Stimulated activated CD8-positive, alpha-beta memory T cell treated with anti-CD3 and anti-CD28 coated beads, Interleukin-2, amount 100 ng/mL, for 1 hour (primary cell): ENCODE results near the gene CASS4.
"Not testable (repeated sequence)": the region's sequence is repeated elsewhere in the genome, so short reads cannot be mapped to it uniquely, and the experiment has no call there.

ENCODE experiments used
- DNase-seq, 2 donors: peaks; one replicate each; pipeline ENCODE4 v3.0.0-alpha.2; 2020; ENCODE audit warnings: low read depth in 2 of 2

Gene CASS4

DNA sequence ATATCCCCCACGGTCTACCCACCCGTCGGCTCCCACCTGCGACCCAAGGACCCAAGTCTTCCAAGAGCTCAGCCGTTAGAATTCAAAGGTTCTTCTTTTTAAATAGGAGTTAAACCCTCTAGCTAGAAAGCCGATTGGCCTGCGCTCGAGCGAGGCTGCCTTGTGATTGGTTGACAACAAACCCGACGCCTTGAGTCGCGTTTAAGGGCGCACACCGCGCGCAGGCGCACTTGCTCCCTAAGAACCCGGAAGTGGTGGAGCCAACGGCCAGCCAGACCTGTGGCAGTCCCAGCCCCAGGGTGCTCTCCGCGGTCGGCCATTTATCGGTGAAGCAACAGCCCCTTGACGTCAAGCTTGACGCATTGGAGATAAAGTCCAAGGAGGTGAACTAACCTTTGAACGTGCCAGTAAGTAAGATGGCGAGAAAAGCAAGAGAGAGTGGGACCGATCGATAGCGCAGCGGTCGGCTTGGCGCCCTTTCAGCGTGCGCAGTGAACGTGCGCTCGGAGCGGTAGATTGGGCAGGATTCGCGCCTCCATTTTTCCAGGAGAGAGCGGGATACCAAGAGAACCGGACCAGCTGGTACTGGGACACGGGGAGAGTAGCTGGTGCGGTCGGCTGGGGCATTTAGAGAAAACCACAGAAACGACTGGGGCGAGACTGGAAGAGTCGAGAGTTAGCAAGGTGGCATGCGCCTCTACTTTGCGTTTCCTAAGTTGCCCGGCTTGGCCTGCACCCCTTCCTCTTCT is 19.8 kb upstream of the CASS4 start, which contains the start of the genes AURKA and CSTF1:
Gene AURKA, minus strand, starts transcription at position 84 of the 749 bp plus-strand sequence. CDS start 4,018 bp downstream, outside the sequence.
Gene CSTF1, plus strand, starts transcription at position 514 of the 749 bp plus-strand sequence. CDS start 2,908 bp downstream, outside the sequence.
- DNase-seq: peak; percentile 98 to 99

DNA sequence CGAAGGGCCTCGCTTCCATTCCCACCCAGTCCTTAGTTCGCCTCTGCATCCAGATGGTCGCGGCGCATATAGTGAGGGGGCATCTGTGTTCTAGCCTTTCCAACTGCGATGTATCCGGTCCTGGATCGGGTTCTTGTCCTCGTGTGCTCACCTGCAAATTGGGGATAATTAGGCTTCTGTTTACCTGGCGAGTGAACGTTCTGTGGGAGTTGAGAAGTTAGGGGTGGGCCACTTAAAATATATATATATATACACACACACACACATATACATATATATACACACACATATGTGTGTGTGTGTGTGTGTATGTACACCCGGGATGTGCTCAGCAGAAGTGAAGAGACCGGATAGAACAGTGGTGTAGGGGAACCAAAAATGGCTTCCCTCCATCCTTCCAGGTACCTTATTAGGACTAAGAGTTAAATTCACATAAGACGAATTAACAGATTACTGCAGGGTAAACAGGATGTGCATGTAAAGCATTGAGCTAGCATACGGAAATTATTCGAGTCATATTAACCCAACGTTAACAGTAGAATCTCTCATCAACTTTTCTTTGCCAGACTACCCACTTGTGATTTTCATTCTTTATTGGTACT is 19.1 kb upstream of the CASS4 start:
- no peak for DNase-seq

GRCh38 chr20:56393653-56394052 is 18.4 kb upstream of the CASS4 start:
- no peak for DNase-seq

DNA sequence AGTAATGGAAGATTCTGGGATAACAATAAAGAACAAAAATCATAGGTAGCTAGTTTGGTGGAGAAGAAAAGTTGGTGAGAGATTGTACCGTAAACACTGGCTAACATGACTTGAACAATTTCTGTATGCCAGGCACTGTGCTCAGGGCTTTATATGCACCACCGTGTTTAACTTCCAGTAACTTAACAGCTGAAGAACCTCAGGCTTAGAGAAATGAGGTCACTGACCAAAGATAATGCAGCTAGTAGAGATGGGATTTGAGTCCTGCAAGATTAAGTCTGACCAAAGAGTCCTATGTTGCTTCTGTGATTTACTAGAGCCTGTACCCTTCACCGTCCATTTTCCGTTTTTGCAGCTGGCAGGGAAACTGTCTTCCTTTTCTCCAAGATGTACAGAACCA is 16.9 kb upstream of the CASS4 start:
- no peak for DNase-seq

DNA sequence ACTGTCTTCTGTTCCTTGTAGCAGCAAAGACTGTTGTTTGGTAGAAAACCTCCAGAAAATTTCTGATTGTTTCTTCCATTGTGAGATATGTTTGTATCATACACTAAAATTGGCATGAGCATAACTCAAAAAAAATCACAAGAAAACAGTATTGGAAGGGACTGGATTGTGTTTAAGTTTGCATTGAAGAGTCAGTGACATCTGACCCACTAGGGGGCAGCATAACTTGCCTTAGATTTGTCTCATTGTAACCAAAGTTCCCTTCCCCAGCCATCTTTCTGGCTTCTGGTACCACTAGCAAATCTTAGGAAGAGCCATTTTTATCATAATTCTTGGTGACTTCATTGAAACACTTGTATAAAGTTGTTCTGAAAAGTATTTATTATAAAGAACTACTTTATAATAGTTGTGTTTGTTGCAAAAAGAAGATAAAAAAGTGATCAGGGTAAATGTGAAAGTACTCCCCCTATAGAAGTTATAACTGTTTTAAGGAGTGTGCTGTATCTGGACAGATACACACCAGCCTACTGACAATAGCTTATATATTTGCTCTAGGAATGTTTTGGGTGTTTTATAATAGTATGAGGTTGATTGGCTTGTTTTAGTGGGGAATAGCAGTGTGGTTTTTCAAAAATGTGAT is 11.9 kb upstream of the CASS4 start:
- peak in 1 of 2 donors; percentile 51 for DNase-seq

GRCh38 chr20:56403465-56403864 is 8.6 kb upstream of the CASS4 start:
- DNase-seq: no peak

- not testable (repeated sequence) for DNase-seq
Observed at GRCh38 chr20:56405356-56405755, 6.7 kb upstream of the CASS4 start.

GRCh38 chr20:56406910-56407309 is 5.2 kb upstream of the CASS4 start:
- DNase-seq: no peak

- DNase-seq: no peak
Observed at GRCh38 chr20:56409521-56409920, 2.5 kb upstream of the CASS4 start.

- DNase-seq: no peak
Observed at GRCh38 chr20:56409956-56410355, 2.1 kb upstream of the CASS4 start.

- DNase-seq: not testable (repeated sequence)
Observed at GRCh38 chr20:56411287-56411686, 773 bp upstream of the CASS4 start.

DNA sequence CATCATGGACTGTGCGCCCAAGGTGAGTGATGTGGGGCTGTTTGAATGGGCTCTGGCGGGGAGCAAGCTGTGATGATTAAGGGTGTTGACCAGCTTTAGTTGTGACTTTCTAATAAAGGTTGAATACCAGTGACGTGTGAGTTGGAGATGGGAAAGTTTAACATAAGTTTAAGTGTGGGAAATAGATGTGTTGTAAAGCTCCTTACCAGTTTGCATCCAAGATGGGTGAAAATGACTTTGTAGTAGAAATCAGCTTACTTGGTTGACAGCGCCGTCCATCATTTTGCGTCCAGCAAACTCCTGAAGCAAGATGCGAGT is 372 bp downstream of the CASS4 start:
- DNase-seq: no peak

- no peak for DNase-seq
Observed at GRCh38 chr20:56412949-56413348, 889 bp downstream of the CASS4 start.

GRCh38 chr20:56414842-56415765 is 3.0 kb downstream of the CASS4 start:
- no peak for DNase-seq

GRCh38 chr20:56417402-56417801 is 5.3 kb downstream of the CASS4 start:
- no peak for DNase-seq

DNA sequence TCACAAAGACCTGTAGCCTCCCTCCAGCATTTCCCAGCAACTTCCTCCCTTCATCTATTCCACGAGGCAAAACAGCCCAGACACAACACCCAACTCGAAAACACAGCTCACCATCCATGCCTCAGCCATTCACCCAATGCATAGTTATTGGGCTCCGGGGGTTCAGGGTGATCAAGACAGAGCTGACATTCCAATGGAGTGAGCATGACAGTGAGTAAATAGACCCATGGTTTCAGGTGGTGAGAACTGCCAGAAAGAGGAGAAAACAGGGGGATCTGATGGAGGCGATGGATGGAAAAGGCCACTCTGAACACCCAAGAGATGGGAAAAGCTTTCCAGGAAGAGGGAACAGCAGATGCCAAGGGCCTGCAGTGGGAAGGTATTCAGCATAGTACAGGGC is 5.9 kb downstream of the CASS4 start:
- DNase-seq: no peak

- no peak for DNase-seq
Observed at GRCh38 chr20:56418385-56418861, 6.4 kb downstream of the CASS4 start.

DNA sequence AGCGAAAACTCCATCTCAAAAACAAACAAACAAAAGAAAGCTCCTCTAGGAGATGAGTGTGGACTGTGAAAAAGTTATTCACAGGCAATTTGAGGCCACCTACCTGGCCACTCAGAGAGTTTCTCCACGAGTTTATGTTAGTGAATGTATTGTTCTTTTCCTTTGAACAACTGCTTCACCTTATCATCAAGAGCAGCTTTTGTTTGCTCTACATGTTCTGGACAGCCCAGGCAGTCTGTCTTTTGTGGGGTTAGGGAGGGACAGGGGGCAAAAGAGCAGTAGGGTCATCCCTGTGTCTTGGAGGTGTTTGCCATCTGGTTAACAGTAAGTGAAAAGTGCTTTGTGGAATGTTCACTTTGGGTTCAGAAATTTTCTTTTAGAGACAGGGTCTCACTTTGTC is 8.0 kb downstream of the CASS4 start:
- DNase-seq: no peak

DNA sequence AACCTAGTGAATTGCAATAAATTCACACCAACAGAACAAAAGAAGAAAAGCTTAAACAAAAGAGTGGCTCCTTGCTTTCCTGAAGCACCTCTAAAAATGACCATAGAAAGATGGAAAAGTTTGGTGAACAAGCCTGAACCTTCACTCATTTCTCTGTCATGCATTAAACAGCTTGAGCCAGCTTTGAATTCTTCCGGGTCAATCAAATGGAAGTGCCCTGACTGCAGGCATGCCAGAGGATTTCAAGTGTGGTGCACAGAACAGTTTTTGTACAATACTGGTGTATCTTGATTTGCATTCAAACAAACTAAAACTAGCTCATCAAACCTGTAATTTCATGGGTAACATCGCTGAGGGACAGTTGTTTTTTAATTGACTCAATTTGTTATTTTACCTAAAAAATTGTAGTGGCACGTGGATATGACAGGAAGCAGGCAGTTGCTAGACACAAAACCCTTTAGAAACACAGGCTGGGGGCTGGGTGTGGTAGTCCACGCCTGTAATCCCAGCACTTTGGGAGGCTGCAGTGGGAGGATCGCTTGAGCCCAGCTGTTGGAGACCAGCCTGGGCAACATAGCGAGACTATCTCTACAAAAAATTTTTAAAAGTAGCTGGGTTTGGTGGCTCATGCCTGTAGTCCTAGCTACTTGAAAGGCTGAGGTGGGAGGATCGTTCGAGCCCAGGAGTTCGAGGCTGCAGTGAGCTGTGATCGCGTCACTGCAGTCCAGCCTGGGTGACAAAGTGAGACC is 9.1 kb downstream of the CASS4 start:
- no peak for DNase-seq

DNA sequence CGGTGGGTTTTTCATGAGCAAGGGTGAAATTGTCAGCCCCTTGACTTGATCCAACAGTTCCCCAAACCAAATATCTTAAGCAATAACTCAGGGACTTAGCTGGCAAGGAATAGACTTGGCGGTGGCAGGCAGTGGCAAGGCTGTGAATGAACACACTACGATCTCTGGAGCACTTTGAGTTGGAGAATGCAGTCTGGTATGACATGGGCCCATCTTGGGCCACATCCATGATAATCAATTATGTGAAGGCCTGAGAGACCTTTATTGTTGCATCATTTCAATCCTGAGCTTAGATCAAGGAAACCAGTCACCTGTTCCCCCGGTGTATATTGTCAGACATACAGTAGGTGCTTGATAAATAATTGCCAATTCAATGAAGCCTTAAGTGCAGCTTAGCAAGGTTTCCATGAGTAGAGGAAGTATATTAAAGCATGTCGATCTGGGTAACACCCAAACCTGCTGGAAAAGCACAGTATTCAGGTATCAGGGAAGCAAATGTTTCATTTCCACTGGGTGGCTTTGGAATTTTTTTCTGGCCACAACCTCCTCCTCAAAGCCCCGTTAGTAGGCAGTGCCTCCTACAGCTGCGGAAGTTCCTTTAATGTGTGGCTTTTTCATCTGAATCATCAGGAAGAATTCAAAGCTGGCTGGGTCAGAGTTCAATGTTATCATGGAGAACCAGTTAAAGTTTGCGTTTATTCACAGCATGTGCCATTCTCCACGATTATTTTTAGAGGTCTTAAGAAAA is 10.2 kb downstream of the CASS4 start:
- DNase-seq: no peak
